Keratinocyte (primary cell): ENCODE results near the gene SNCAIP.

Experiments
- EZH2 ChIP-seq: IDR thresholded peaks from one replicate; pipeline ENCODE4 v1.6.1; 2012; ENCODE audit warnings: inconsistent platforms, mild to moderate bottlenecking, low read length, moderate library complexity
- TF ChIP-seq, protein P1 (sequence below), 3 experiments: IDR thresholded peaks in 1 of 3; conservative IDR thresholded peaks in 1 of 3; optimal IDR thresholded peaks in 1 of 3; 2 replicates in 2 of 3; 3 replicates in 1 of 3; pipeline versions ENCODE3 to v1.5.1; 2011; ENCODE audit warnings: low read length in 3 of 3, mild to moderate bottlenecking in 3 of 3, moderate library complexity in 2 of 3, control low read depth in 1 of 3, inconsistent platforms in 1 of 3; ENCODE audit not compliant: insufficient read depth in 2 of 3; ENCODE audit errors: extremely low read depth in 1 of 3

DNA sequence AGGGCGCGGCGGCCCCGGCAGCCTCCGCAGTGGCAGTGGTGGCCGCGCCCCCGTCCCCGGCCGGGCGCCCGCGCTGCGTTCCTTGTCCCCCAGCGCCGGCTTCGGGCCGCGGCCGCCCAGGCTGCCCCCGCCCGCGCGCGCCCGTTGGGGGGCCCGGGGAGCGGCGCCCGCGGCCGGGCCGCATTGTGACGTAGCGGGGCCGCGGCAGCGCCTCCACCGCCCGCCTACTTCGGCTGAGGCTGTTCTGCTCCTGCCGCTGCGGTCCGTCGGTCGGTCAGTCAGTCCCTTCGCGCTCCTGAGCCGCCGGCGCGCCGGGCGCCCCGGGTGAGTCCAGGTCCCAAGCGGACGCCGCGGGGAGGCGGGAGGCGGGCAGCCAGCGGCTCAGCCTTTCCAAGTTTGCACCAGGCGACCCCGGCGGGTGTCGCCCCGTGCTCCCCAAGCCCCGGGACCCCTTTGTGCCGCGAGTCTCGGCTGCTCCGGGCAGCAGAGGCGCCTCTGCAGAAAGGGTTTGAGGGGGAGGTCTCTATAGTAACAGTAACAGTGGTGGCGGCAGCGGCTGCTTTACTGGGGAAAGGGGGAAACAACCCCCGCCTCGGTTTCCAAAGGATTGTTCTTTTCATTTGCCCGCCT, at the start of gene SNCAIP:
- TF ChIP-seq, protein P1, sequence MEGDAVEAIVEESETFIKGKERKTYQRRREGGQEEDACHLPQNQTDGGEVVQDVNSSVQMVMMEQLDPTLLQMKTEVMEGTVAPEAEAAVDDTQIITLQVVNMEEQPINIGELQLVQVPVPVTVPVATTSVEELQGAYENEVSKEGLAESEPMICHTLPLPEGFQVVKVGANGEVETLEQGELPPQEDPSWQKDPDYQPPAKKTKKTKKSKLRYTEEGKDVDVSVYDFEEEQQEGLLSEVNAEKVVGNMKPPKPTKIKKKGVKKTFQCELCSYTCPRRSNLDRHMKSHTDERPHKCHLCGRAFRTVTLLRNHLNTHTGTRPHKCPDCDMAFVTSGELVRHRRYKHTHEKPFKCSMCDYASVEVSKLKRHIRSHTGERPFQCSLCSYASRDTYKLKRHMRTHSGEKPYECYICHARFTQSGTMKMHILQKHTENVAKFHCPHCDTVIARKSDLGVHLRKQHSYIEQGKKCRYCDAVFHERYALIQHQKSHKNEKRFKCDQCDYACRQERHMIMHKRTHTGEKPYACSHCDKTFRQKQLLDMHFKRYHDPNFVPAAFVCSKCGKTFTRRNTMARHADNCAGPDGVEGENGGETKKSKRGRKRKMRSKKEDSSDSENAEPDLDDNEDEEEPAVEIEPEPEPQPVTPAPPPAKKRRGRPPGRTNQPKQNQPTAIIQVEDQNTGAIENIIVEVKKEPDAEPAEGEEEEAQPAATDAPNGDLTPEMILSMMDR (optimal IDR thresholded peaks at IDR 0.05 in 1 of 3, IDR thresholded peaks at IDR 0.05 in 1 of 3, conservative IDR thresholded peaks at IDR 0.05 in 1 of 3; ENCODE audit: extremely low read depth in 1 of 3, insufficient read depth in 2 of 3, low read length in 3 of 3): no peak
- no peak for TF ChIP-seq EZH2
